ENCODE measurements around the gene CSMD2.

CSMD2 gene

GRCh38 chr1:33866281-33866680 lies 298.7 kb downstream of the CSMD2 start:
- in situ Hi-C loops (cut with HindIII; ENCODE audit: low sequenced_read_pairs): no loop called here

GRCh38 chr1:33864460-33865389 lies 300.3 kb downstream of the CSMD2 start:
- in situ Hi-C loops (cut with HindIII; ENCODE audit: low sequenced_read_pairs): no loop called here

GRCh38 chr1:33863779-33864178 lies 301.3 kb downstream of the CSMD2 start, which contains the start of gene HMGB4:
Gene HMGB4, plus strand, starts transcription at chr1:33864079. Its CDS starts 113 bp downstream, at chr1:33864192.
- in situ Hi-C loops (cut with HindIII; ENCODE audit: low sequenced_read_pairs): no loop called here

GRCh38 chr1:33860671-33861070 lies 304.4 kb downstream of the CSMD2 start:
- in situ Hi-C loops (cut with HindIII; ENCODE audit: low sequenced_read_pairs): no loop called here

- in situ Hi-C loops (cut with HindIII; ENCODE audit: low sequenced_read_pairs): no loop called here
Observed at GRCh38 chr1:33854091-33854490, 310.9 kb downstream of the CSMD2 start.

GRCh38 chr1:33853431-33853830 lies 311.6 kb downstream of the CSMD2 start:
- in situ Hi-C loops (cut with HindIII; ENCODE audit: low sequenced_read_pairs): no loop called here

- in situ Hi-C loops (cut with HindIII; ENCODE audit: low sequenced_read_pairs): no loop called here
Observed at GRCh38 chr1:33852711-33853110, 312.3 kb downstream of the CSMD2 start.

GRCh38 chr1:33850481-33850880 lies 314.5 kb downstream of the CSMD2 start:
- in situ Hi-C loops (cut with HindIII; ENCODE audit: low sequenced_read_pairs): no loop called here

- in situ Hi-C loops (cut with HindIII; ENCODE audit: low sequenced_read_pairs): no loop called here
Observed at GRCh38 chr1:33849211-33849610, 315.8 kb downstream of the CSMD2 start.

GRCh38 chr1:33848205-33848937 lies 316.7 kb downstream of the CSMD2 start:
- in situ Hi-C loops (cut with HindIII; ENCODE audit: low sequenced_read_pairs): no loop called here

- in situ Hi-C loops (cut with HindIII; ENCODE audit: low sequenced_read_pairs): no loop called here
Observed at GRCh38 chr1:33846861-33847260, 318.2 kb downstream of the CSMD2 start.

GRCh38 chr1:33844166-33844565 lies 320.9 kb downstream of the CSMD2 start:
- in situ Hi-C loops (cut with HindIII; ENCODE audit: low sequenced_read_pairs): no loop called here

GRCh38 chr1:33842348-33842747 lies 322.7 kb downstream of the CSMD2 start:
- in situ Hi-C loops (cut with HindIII; ENCODE audit: low sequenced_read_pairs): no loop called here

GRCh38 chr1:33841494-33841893 lies 323.5 kb downstream of the CSMD2 start:
- in situ Hi-C loops (cut with HindIII; ENCODE audit: low sequenced_read_pairs): no loop called here

- in situ Hi-C loops (cut with HindIII; ENCODE audit: low sequenced_read_pairs): no loop called here
Observed at GRCh38 chr1:33837635-33838034, 327.4 kb downstream of the CSMD2 start.

- in situ Hi-C loops (cut with HindIII; ENCODE audit: low sequenced_read_pairs): no loop called here
Observed at GRCh38 chr1:33836911-33837310, 328.1 kb downstream of the CSMD2 start.

GRCh38 chr1:33828654-33829053 lies 336.4 kb downstream of the CSMD2 start:
- in situ Hi-C loops (cut with HindIII; ENCODE audit: low sequenced_read_pairs): no loop called here

- in situ Hi-C loops (cut with HindIII; ENCODE audit: low sequenced_read_pairs): no loop called here
Observed at GRCh38 chr1:33828059-33828458, 337.0 kb downstream of the CSMD2 start.

- in situ Hi-C loops (cut with HindIII; ENCODE audit: low sequenced_read_pairs): no loop called here
Observed at GRCh38 chr1:33826711-33827110, 338.3 kb downstream of the CSMD2 start.

GRCh38 chr1:33826311-33826710 lies 338.7 kb downstream of the CSMD2 start:
- in situ Hi-C loops (cut with HindIII; ENCODE audit: low sequenced_read_pairs): no loop called here

GRCh38 chr1:33825506-33825905 lies 339.5 kb downstream of the CSMD2 start:
- in situ Hi-C loops (cut with HindIII; ENCODE audit: low sequenced_read_pairs): no loop called here

GRCh38 chr1:33824971-33825370 lies 340.1 kb downstream of the CSMD2 start:
- in situ Hi-C loops (cut with HindIII; ENCODE audit: low sequenced_read_pairs): no loop called here

All from DLD1 (cell line).